ENCODE data around the gene ZFAND3.

- TF ChIP-seq CTCF (IDR thresholded peaks at IDR 0.05; ENCODE audit: insufficient read depth, low read depth, low read length) = no peak
- no peak for TF ChIP-seq EZH2 (IDR thresholded peaks at IDR 0.05; ENCODE audit: insufficient read depth, low read length)
Observed at GRCh38 chr6:38146734-38147027, 327.2 kb downstream of the ZFAND3 start.

Data from astrocyte (in vitro differentiated cells and primary cell).